GM21423 (cell line): ENCODE data around the gene UBE2D2.
"Not testable (repeated sequence)": the region's sequence is repeated elsewhere in the genome, so short reads cannot be mapped to it uniquely, and the experiment has no call there.

Experiments
- ATAC-seq: cut with Tn5 transposase; IDR thresholded peaks from one replicate; pipeline ENCODE4 v1.9.1; 2021; ENCODE audit warnings: mild to moderate bottlenecking, moderate library complexity; ENCODE audit not compliant: unreplicated experiment

The UBE2D2 gene

DNA sequence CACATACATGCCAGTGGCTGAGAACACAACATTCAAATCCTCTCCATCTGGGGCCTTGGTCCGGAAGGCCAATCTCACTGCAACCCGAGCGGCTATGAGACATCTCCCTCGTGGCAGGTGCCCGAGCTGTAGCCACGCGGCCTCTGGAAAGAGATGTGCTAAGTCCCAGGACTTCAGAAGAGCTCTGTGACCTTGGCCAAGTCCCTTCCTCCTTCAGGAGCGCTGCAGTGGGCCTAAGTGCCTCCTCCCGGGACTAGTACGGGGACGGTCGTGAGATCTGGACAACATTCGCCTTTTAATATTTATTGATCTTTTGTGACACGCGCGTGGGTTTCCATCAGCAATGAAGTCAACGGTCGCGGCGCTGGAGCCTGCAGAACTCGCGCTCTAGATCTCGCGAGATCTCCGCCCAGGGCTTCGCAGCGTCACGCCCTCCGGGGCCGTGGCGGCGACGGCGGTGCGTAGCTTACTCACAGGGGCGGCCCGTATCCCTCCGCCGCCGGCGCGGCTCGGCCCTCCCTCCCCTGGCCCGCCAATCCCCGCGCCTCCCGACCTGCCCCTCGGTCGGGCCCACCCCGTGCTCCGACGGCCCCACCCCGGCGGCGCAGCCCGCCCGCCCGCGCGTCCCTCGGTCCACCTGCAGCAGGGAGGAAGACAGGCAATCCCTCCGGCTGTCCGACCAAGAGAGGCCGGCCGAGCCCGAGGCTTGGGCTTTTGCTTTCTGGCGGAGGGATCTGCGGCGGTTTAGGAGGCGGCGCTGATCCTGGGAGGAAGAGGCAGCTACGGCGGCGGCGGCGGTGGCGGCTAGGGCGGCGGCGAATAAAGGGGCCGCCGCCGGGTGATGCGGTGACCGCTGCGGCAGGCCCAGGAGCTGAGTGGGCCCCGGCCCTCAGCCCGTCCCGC, at the start of gene UBE2D2:
TSS of gene UBE2D2 (plus strand) at position 588 of the 903 bp plus-strand sequence. CDS start 453 bp downstream, outside the sequence.
- ATAC-seq: peak; percentile 89

DNA sequence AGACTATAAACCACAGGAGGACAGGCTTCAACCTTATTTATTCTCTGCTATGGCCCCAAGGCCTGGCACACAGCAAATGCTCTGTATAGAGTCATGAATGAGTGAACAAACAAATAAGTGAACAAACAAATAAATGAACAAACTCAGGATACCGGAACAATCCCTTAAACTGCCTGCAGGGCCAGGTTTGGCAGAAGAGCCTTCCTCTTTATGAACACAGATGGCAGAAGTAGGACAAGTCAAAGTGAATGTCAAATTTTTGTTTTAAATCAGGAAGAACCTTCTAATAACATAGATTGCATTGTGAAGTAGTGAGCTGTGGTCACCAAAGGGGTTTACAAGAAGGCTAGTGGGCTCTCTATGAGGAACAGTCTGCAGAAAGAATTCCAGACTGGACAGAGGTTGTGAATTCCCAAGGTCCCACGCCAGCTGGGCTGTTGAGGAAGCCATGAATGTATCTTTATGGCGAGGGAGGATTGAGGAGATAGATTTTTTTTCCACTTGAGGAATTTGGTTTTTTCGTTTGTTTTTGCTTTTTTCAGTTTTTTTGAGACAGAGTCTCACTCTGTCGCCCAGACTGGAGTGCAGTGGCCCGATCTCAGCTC, 48.3 kb upstream of the UBE2D2 start:
- no peak for ATAC-seq

DNA sequence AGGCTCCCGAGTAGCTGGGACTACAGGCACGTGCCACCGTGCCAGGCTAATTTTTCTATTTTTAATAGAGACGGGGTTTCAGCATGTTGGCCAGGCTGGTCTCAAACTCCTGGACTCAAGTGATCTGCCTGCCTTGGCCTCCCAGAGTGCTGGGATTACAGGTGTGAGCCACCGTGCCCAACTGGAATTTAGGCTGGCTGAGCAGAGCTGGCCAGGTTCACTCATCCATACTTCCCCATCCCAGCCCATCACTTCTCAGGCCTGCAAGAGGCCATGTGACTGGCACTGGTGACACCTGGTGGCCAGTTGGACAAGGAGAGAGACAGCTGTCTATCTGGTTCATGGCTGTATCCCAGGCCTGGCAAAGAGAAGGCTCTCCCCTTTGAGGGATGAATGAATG, 47.7 kb upstream of the UBE2D2 start:
- ATAC-seq: not testable (repeated sequence)

DNA sequence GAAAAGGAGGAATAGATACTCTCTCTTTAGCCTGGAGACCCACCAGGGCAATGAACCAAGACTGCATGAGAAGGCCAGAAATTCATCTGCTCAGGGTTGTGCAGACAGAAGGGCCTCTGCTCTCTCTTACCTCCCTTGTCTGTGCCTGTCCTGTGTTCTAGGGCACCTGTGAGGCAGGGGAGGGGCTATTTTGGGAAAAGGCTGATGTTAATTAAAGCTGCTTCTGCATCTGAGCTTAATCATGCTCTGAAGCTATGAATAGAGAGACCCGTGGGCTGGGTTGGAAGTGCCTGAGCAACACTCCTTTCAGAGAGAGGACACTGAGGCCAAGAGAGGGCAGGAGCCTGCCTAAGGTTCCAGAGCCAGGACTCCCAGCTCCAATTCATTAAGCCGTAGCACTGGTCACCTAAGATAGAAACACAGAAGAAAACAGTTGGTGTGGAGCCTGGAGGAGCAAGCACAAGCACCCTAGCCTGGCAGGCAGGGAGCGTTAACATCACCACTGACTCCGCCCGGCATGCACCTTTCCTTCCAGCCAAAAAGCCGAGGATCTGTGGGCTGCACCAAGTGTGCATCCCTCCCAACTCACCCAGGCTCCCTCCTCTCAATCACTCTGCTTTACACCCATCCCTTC, 47.2 kb upstream of the UBE2D2 start:
- ATAC-seq: no peak

DNA sequence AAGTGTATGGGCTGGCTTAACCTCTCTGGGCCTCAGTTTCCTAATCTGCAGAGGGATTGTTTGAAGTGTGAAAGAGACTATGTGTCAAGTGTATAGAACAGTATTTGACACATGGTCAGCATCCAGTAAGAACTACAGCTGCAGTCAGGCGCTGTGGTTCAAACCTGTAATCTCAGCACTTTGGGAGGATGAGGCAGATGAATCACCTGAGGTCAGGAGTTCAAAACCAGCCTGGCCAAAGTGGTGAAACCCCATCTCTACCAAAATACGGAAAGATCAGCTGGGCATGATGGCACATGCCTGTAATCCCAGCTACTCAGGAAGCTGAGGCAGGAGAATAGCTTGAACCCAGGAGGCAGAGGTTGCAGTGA, 46.7 kb upstream of the UBE2D2 start:
- no peak for ATAC-seq

DNA sequence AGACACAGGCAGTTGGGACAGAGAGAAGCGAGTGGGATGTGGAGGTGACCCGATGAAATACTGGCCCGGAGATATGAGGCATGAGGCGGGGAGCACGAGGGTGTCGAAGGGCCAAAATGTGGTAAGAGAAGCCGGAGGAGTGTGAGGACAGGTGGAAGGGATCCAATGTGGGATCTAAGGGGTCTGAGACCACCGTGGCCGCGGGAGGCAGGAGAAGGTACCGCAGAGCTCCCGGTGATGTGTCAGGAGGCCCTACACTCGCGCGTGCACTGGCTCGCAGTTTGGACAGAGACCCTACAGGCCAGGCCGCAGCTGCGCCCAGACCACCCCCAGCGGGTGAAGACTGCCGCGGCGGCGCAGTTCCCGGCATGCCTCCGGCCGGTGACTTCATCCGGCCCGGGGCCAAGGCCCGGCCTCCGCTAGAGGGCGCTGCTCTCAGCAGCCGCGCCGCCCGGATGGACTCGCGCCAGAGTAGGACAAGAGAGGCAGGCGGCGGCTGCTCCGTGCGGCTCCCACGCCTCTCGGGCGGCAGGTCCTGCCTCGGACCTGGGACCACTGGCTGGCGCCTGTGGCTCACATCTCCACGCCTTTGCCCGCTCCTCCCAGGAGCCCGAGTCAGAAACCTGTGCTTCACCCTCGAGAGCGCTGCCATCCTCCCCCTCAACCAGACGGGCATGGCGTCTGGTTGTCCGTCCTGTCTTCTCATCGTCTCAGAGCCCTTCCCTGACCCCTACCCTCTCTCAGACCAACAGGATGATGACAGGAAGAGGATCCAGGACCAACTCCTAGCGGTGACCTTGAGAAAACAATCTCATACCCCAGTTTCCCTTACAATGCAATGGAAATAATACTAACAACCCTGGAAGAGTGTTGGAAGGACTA, 43.2 kb upstream of the UBE2D2 start:
- ATAC-seq: peak; percentile 90

DNA sequence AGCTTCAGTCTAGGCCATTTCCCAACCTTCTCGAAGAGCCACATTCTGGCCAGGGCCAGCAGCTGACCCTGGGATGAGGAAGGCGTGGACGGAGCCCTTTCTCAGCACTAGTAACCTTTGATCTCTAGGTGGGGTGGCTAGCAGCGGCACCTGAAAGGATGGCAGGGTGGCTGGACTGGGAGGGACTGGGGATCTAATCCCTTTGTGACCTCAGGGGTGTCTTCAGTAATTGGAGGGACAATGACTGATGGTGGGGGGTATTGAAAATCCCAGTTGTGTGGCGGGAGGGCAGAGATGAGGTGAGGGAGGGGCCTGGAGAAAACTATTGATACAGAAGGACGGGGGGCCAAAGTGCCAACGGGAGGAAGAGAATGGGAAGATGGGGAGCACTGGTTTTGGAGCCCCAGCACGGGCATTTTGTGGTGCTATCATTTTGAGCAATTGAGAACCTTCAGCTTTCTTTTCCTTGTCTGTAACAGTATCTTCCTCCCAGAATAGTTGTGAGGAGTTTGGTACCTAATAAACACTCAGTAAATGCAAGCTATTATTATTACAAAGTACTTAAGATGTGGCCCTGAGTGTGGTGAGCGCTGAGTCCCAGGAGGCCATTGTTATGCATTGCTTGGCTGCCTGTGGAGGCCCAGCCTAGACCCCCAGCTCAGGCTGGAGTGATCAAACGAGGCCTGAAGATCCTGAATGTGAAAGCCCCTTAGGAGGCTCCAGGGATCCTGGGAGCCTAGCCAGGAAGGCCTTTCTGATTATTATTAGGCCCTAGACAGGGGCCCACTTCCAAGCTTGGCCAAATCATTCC, 37.3 kb upstream of the UBE2D2 start:
- ATAC-seq: no peak

DNA sequence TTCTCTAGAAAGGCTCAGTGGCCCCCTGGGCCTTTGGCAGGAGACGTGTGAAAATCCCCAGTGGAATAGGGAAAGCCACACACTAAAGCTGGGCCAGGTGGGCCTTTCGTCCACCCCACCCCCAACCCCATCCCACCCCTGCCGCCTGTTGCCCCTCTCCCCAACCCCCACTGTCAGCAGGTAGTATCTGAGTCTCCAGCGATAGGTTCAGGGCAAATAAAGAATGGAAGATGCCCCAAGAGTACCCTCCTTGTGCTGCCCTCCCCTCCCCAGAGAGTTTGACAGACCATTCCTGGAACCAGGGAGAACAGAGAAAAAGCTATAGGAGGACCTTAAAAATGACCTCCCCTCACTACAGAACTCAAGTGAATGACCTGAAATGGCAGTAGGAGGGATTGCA, 36.7 kb upstream of the UBE2D2 start:
- ATAC-seq: no peak

DNA sequence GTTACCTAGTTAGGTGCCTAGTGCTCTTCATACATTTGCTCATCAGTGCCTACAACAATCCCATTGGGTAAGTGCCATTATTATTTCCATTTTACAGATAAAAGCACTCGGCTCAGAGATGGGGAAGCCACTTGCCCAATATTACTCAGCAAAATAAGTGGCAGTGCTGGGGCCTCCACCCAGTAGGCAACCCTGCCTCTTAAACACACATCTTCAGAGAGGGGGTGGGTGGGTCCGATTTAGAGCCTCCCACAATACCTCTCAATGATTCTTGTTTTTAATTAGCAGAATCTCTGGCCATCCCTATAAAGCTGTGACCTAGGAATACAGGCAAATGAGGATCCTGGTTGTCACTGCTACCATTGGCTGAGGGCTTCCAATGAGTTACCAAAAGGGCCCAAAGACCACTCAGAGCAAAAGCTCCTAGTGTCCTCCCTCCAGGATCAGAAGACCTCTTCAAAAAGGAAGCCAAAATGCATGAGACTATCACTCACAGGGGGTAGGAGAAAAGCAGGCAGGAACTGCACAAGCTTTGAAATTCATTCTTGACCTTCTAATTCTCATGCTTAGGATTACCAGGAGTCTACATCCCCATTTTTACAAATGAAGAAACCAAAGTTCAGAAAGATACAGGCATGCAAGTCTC, 36.1 kb upstream of the UBE2D2 start:
- no peak for ATAC-seq

DNA sequence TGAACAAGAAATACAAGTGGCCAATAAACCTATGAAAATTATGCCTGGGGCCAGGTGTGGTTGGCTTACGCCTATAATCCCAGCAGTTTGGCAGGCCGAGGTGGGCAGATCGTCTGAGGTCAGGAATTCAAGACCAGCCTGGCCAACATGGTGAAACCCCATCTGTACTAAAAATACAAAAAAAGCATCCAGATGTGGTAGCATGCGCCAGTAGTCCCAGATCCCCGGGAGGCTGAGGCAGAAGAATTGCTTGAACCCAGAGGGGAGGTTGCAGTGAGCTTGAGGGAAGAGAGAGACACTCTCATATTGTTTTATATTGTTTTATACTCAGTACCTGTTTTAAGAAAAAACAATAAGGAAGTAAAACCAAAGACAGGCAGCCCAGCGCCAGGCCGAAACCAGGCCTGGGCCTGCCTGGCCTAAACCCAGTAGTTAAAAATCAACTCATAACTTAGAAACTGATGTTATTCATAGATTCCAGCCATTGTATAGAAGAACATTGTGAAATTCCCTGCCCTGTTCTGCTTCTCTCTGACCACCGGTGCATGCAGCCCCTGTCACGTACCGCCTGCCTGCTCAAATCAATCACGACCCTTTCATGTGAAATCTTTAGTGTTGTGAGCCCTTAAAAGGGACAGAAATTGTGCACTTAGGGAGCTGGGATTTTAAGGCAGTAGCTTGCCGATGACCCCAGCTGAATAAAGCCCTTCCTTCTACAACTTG, 35.4 kb upstream of the UBE2D2 start:
- not testable (repeated sequence) for ATAC-seq

DNA sequence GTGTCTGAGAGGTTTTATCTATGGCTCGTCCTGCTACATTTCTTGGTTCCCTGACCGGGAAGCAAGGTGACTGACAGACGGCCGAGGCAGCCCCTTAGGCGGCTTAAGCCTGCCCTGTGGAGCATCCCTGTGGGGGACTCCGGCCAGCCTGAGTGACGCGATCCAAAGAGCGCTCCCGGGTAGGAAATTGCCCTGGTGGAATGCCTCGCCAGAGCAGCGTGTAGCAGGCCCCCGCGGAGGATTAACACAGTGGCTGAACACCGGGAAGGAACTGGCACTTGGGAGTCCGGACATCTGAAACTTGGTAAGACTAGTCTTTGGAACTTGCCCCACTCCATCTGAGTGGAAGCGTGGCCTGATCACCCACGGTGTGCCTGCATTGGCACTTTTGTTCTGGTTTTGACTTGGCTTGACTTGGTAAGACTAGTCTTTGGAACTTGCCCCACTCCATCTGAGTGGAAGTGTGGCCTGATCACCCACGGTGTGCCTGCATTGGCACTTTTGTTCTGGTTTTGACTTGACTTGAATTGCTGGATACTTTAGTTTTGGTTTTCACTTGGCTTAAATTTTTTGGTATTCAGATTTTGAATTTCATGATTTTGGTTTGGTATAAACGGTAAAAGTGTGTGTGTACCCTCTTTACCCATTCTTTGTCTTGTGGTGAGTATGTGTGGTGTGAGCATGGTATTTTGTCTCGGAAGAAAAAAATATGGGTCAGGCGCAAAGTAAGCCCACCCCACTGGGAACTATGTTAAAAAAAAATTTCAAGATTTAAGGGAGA, 34.6 kb upstream of the UBE2D2 start:
- not testable (repeated sequence) for ATAC-seq

DNA sequence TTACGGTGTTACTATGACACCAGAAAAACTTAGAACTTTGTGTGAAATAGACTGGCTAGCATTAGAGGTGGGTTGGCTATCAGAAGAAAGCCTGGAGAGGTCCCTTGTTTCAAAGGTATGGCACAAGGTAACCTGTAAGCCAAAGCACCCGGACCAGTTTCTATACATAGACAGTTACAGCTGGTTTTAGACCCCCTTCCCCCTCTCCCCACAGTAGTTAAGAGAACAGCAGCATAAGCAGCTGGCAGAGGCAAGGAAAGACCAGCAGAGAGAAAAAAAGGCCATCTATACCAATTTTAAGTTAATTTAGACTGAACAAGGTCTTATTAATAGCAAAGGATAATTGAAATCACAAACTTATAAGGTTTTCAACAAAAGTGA, 34.1 kb upstream of the UBE2D2 start:
- not testable (repeated sequence) for ATAC-seq

DNA sequence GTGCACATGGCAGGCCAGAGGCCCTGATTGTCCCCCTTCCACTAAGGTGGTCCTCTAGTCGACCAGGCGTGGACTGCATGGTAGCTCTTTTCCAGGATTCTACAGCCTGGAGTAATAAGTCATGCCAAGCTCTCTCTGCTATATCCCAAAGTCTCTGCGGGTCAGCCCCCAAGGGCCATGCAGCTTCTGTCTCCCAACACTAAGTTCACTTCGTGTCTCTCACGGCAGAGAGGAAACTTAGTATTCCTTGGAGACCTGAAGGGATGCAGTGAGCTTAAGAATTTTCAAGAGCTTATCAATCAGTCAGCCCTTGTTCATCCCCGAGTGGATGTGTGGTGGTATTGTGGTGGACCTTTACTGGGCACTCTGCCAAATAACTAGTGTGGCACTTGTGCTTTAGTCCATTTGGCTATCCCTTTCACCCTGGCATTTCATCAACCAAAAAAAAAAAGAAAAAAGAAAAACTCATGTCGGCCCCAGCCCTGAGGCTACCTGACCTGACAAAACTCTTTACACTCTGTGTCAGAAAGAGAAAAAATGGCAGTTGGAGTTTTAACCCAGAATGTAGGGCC, 33.2 kb upstream of the UBE2D2 start:
- not testable (repeated sequence) for ATAC-seq

DNA sequence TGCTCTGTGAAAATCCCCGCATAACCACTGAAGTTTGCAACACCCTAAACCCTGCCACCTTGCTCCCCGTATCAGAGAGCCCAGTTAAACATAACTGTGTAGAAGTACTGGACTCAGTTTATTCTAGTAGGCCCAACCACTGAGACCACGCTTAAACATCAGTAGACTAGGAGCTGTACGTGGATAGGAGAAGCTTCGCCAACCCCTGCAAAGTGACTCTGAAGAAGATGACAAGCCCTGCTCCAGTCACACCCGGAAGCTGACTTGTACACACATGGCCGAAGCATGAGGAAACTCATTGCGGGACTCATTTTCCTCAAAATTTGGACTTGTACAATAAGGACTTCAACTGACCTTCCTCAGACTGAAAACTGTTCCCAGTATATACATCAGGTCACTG, 32.4 kb upstream of the UBE2D2 start:
- ATAC-seq: not testable (repeated sequence)

DNA sequence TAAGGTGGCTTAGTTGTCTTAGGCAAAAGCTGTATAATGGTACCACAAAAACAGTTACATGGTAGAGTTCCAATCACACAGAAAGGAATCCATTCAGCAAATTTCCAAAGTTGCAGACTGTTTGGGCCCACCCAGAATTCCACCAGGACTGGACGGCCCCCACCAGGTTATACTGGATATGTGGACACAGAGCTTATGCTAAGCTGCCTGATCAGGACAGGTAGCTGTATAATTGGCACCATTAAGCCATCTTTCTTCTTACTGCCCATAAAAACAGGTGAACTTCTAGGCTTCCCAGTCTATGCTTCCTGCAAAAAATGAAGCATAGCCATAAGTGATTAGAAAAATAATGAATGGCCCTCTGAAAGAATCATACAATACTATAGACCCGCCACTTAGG, 31.1 kb upstream of the UBE2D2 start:
- ATAC-seq: not testable (repeated sequence)

DNA sequence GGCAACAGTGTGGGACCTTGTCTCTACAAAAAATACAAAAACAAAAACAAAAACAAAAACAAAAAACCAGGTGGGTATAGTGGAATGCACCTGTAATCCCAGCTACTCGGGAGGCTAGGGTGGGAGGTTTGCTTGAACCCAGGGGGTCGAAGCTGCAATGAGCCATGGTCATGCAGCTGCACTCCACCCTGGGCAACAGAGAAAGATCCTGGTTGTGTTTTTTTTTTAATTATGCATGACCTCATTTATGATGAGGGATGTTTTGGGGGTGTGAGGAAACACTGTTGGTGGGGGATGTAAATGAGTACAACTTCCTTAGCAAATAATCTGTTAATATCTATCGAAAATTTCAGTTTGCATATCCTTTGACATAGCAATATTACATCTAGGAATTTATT, 29.4 kb upstream of the UBE2D2 start:
- ATAC-seq: no peak

DNA sequence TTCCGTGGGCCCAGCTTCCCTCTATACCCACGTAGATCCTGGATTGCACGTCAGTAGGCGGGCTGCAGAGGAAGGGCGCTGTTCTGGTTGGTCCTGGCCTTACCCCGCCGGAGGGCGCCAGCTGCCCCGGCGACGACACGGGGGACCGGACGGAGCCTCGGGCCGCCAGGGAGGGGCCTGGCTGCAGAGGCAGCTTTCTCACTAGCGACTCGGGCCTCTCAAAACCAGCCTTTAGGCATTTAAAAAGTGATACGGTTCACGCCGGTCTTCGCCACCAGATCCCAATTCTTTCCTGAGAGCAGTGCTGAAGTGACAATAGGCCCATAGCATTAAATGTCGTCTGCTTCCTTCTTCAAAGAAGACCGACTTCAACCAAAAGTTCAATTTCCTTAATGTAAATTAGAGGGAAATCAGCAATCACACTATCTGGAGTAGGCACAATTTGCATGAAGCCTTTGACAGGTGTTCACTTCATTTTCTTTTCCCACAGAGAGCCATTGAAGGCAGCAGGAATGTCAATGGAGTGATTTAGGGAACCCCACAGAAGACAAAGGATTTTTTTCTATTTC, 17.6 kb upstream of the UBE2D2 start:
- ATAC-seq: peak; percentile 95
